ENCODE results near the gene HHLA2. TPM values are rescaled to one million over a fixed set of nuclear protein-coding genes. Genes with fewer than 3 reads are reported as not detected.

The HHLA2 gene
- total RNA-seq, 1 experiment from 2014 or later = 0.07 TPM

- peaks cover 32% of the 10 kb centered on the region for H3K9me3 Mint-ChIP-seq
- DNase-seq (ENCODE audit: low spot score) (no peak), ATAC-seq (no peak)
- no peak for TF ChIP-seq ETV6 (CRISPR knock-in tag; IDR thresholded peaks at IDR 0.05)
- no peak for TF ChIP-seq ERG (CRISPR knock-in tag; IDR thresholded peaks at IDR 0.05)
- no peak for TF ChIP-seq CREB1 (CRISPR knock-in tag; IDR thresholded peaks at IDR 0.05)
- ChIA-PET CTCF (no interaction called here), POLR2A (no interaction called here)
- no peak overlapping the region for H3K4me3 Mint-ChIP-seq
- H3K4me1 Mint-ChIP-seq = no peaks in the 10 kb centered on the region
- H3K36me3 Mint-ChIP-seq = peaks cover 20% of the 10 kb centered on the region
- no peak overlapping the region for H3K27ac Mint-ChIP-seq
- peaks cover 4% of the 10 kb centered on the region; the same call in 1 of the 2 replicates for H3K27me3 Mint-ChIP-seq (ENCODE audit: low read depth)
These were observed 13.3 kb upstream of the HHLA2 start for GRCh38 chr3:108283006-108283405.

- ATAC-seq (no peak), DNase-seq (ENCODE audit: low spot score) (no peak)
- ChIA-PET POLR2A (no interaction called here), CTCF (no interaction called here)
- Mint-ChIP-seq H3K9me3 (peaks cover 26% of the 10 kb centered on the region), H3K27ac (no peak overlapping the region), H3K36me3 (peaks cover 13% of the 10 kb centered on the region), H3K4me3 (no peak overlapping the region), H3K4me1 (no peaks in the 10 kb centered on the region), H3K27me3 (ENCODE audit: low read depth) (peaks cover 2% of the 10 kb centered on the region; the same call in 1 of the 2 replicates)
- TF ChIP-seq FOXK1 (CRISPR knock-in tag; IDR thresholded peaks at IDR 0.05) (no peak), TEAD4 (CRISPR knock-in tag; IDR thresholded peaks at IDR 0.05) (no peak)
These were observed 12.4 kb upstream of the HHLA2 start for GRCh38 chr3:108283989-108284388.

- ChIA-PET CTCF (no interaction called here), POLR2A (no interaction called here)
- Mint-ChIP-seq H3K4me1 (no peaks in the 10 kb centered on the region), H3K4me3 (no peak overlapping the region), H3K36me3 (peaks cover 1% of the 10 kb centered on the region), H3K27me3 (ENCODE audit: low read depth) (no peaks in the 10 kb centered on the region), H3K9me3 (peaks cover 14% of the 10 kb centered on the region), H3K27ac (no peak overlapping the region)
- ATAC-seq (no peak), DNase-seq (ENCODE audit: low spot score) (no peak)
- TF ChIP-seq ZBTB43 (CRISPR knock-in tag; IDR thresholded peaks at IDR 0.05) (no peak), ELF4 (CRISPR knock-in tag; IDR thresholded peaks at IDR 0.05; ENCODE audit: low read depth) (no peak), USF2 (CRISPR knock-in tag; IDR thresholded peaks at IDR 0.05) (no peak), ATF2 (CRISPR knock-in tag; IDR thresholded peaks at IDR 0.05; ENCODE audit: borderline replicate concordance, low read depth) (no peak), E2F1 (CRISPR knock-in tag; IDR thresholded peaks at IDR 0.05) (no peak), NFYB (CRISPR knock-in tag; conservative IDR thresholded peaks at IDR 0.05; ENCODE audit: low read depth) (no peak), RELA (CRISPR knock-in tag; IDR thresholded peaks at IDR 0.05; ENCODE audit: borderline replicate concordance) (no peak), ATF3 (CRISPR knock-in tag; conservative IDR thresholded peaks at IDR 0.05) (no peak), ZNF416 (CRISPR knock-in tag; IDR thresholded peaks at IDR 0.05) (no peak), PREB (CRISPR knock-in tag; IDR thresholded peaks at IDR 0.05; ENCODE audit: borderline replicate concordance) (no peak), MAX (CRISPR knock-in tag; IDR thresholded peaks at IDR 0.05) (no peak), TEAD4 (CRISPR knock-in tag; IDR thresholded peaks at IDR 0.05) (no peak), ZNF512 (CRISPR knock-in tag; IDR thresholded peaks at IDR 0.05; ENCODE audit: borderline replicate concordance) (no peak), CBFB (CRISPR knock-in tag; IDR thresholded peaks at IDR 0.05; ENCODE audit: low read depth) (no peak), FOXJ3 (CRISPR knock-in tag; IDR thresholded peaks at IDR 0.05; ENCODE audit: borderline replicate concordance) (no peak), IRF1 (CRISPR knock-in tag; IDR thresholded peaks at IDR 0.05) (no peak)
These were observed 11.2 kb upstream of the HHLA2 start for GRCh38 chr3:108285176-108285575.

All from WTC11 (cell line).